HCT116 (cell line): ENCODE data around the gene PEG3. TPM values are rescaled to one million over a fixed set of nuclear protein-coding genes. Genes with fewer than 3 reads are reported as not detected.
"Not testable (repeated sequence)": the region's sequence is repeated elsewhere in the genome, so short reads cannot be mapped to it uniquely, and the experiment has no call there.

Experiments used
- ATAC-seq: fragments of 200-7000 bp; cut with Tn5 transposase; 2 replicates; pipeline ENCODE4 v1.9.1; 2020; ENCODE audit warnings: mild to moderate bottlenecking, moderate library complexity
- BruUV-seq: library from RNA; stranded (reverse); fragments of 400-500 nt; replicated peaks from 2 replicates; lab custom pipeline; 2021; lab: Mats Ljungman, UMichigan
- CTCF ChIA-PET: fragments of 300-600 bp; sonication (Branson Sonifier 250); formaldehyde crosslinking; loops from one replicate; lab custom pipeline; 2021; ENCODE audit warnings: antibody characterized with exemption; lab: Charles Lee
- POLR2A ChIA-PET: fragments of 300-600, 350-600 bp; sonication (Branson Sonifier 250); formaldehyde crosslinking; loops from one replicate; lab custom pipeline; 2021; ENCODE audit warnings: antibody characterized with exemption; lab: Charles Lee
- RAD21 ChIA-PET, 2 experiments: fragments of 300-600 bp; sonication (Branson Sonifier 250); formaldehyde crosslinking; loops; one replicate each; lab custom pipeline; 2023; ENCODE audit warnings: low total read pairs in 2 of 2; ENCODE audit not compliant: uncharacterized antibody in 2 of 2, unreplicated experiment in 2 of 2, low non-redundant PET in 1 of 2; lab: Charles Lee
- DNase-seq: peaks from one replicate; pipeline ENCODE4 v3.0.0-alpha.2; 2010; ENCODE audit warnings: low read depth, low spot score
- H2AFZ ChIP-seq: fragments of 200-600 bp; shearing (Covaris generic), sonication (generic); 2 replicates; pipeline ENCODE4 v1.6.1; 2017; ENCODE audit warnings: low read depth, mixed run types, mixed read lengths, antibody characterized with exemption, low read length; ENCODE audit not compliant: poor library complexity, severe bottlenecking
- H3K27ac ChIP-seq: 2 replicates; pipeline ENCODE4 v1.5.1; 2012; ENCODE audit warnings: low read depth, low read length
- H3K27me3 ChIP-seq: fragments of 200-600 bp; sonication (generic); 2 replicates; pipeline ENCODE4 v1.6.1; 2016; ENCODE audit warnings: mixed run types, low read length, mixed read lengths; ENCODE audit not compliant: insufficient read depth
- H3K36me3 ChIP-seq, 2 experiments: fragments of 200-500 bp in 1 of 2; fragments of 200-600 bp in 1 of 2; sonication (Bioruptor generic) in 1 of 2; sonication (generic) in 1 of 2; 2 replicates each; pipeline versions ENCODE4 v1.5.1 to v1.6.1; 2014 to 2016; ENCODE audit warnings: low read length in 2 of 2, inconsistent platforms in 1 of 2, mixed read lengths in 1 of 2, mixed run types in 1 of 2; ENCODE audit not compliant: insufficient read depth in 2 of 2, control insufficient read depth in 1 of 2
- H3K4me1 ChIP-seq, 2 experiments: fragments of 200-600 bp in 1 of 2; sonication (generic) in 1 of 2; 2 replicates each; pipeline versions ENCODE4 v1.5.1 to v1.6.1; 2012 to 2017; ENCODE audit warnings: low read length in 2 of 2, inconsistent platforms in 1 of 2, mild to moderate bottlenecking in 1 of 2, mixed read lengths in 1 of 2, mixed run types in 1 of 2, moderate library complexity in 1 of 2; ENCODE audit not compliant: insufficient read depth in 2 of 2, control insufficient read depth in 1 of 2
- H3K4me2 ChIP-seq: fragments of 200-600 bp; sonication (generic); 2 replicates; pipeline ENCODE4 v1.6.1; 2017; ENCODE audit warnings: mixed run types, low read length, mixed read lengths
- H3K4me3 ChIP-seq, 2 experiments: fragments of 200-600 bp in 1 of 2; sonication (generic) in 1 of 2; replicated peaks in 1 of 2; 2 replicates each; pipeline ENCODE4 v1.5.1; 2011 to 2016; ENCODE audit warnings: low read length in 2 of 2, control low read depth in 1 of 2, low read depth in 1 of 2, mild to moderate bottlenecking in 1 of 2, mixed read lengths in 1 of 2, mixed run types in 1 of 2
- H3K79me2 ChIP-seq: fragments of 200-600 bp; sonication (generic); 2 replicates; pipeline ENCODE4 v1.6.1; 2017; ENCODE audit warnings: mild to moderate bottlenecking, mixed run types, low read length, moderate library complexity, mixed read lengths; ENCODE audit not compliant: insufficient read depth
- H3K9ac ChIP-seq: fragments of 200-600 bp; sonication (generic); 2 replicates; pipeline ENCODE4 v1.6.1; 2016; ENCODE audit warnings: low read length, mixed read lengths
- H3K9me2 ChIP-seq: fragments of 200-600 bp; sonication (generic), shearing (Covaris generic); 2 replicates; pipeline ENCODE4 v1.6.1; 2017; ENCODE audit warnings: mixed run types, mild to moderate bottlenecking, moderate library complexity; ENCODE audit not compliant: insufficient read depth
- H3K9me3 ChIP-seq, 2 experiments: fragments of 200-500 bp in 1 of 2; fragments of 200-600 bp in 1 of 2; sonication (Bioruptor generic) in 1 of 2; sonication (generic) in 1 of 2; 2 replicates each; pipeline ENCODE4 v1.6.1; 2014 to 2017; ENCODE audit warnings: low read length in 2 of 2, mixed read lengths in 2 of 2, inconsistent platforms in 1 of 2, low read depth in 1 of 2, mild to moderate bottlenecking in 1 of 2, mixed run types in 1 of 2, moderate library complexity in 1 of 2; ENCODE audit not compliant: control insufficient read depth in 1 of 2, insufficient read depth in 1 of 2
- H4K20me1 ChIP-seq: fragments of 200-600 bp; sonication (generic), shearing (Covaris generic); 2 replicates; pipeline ENCODE4 v1.6.1; 2017; ENCODE audit warnings: mixed run types, mild to moderate bottlenecking, moderate library complexity; ENCODE audit not compliant: insufficient read depth
- CEBPB ChIP-seq: IDR thresholded peaks from 2 replicates; pipeline ENCODE4 v1.6.1; 2012; ENCODE audit warnings: low read depth
- ELF1 ChIP-seq: IDR thresholded peaks from 2 replicates; pipeline ENCODE4 v1.6.1; 2012; ENCODE audit warnings: low read depth, borderline replicate concordance
- EZH2phosphoT487 ChIP-seq: fragments of 200-600 bp; IDR thresholded peaks from 2 replicates; pipeline ENCODE4 v1.6.1; 2018; ENCODE audit warnings: antibody characterized with exemption, borderline replicate concordance
- FOSL1 ChIP-seq: IDR thresholded peaks from 2 replicates; pipeline ENCODE4 v1.6.1; 2012; ENCODE audit warnings: low read depth
- POLR2A ChIP-seq: IDR thresholded peaks from 2 replicates; pipeline ENCODE4 v1.7.0; 2011; ENCODE audit warnings: borderline replicate concordance; ENCODE audit not compliant: insufficient read depth, insufficient read length; ENCODE audit errors: extremely low read depth
- SIN3A ChIP-seq: IDR thresholded peaks from 2 replicates; pipeline ENCODE4 v1.6.1; 2012; ENCODE audit warnings: low read depth
- ZNF274 ChIP-seq: fragments of 200-500 bp; sonication (Bioruptor generic); IDR thresholded peaks from 2 replicates; pipeline ENCODE4 v1.6.1; 2014; ENCODE audit warnings: mild to moderate bottlenecking, low read depth, low read length, inconsistent platforms
- intact Hi-C: fragments of 100-400 bp; cut with micrococcal nuclease; formaldehyde crosslinking; loops from 2 replicates; pipeline ENCODE4 v1.10.0; 2022
- total RNA-seq: library from RNA; stranded (reverse); gene quantifications from one replicate; pipeline ENCODE4 v1.2.1, GENCODE V29; 2021; ENCODE audit not compliant: unreplicated experiment
- TF ChIP-seq, protein P1 (sequence below): IDR thresholded peaks from 2 replicates; pipeline ENCODE4 v1.6.1; 2012; ENCODE audit warnings: low read depth

The PEG3 gene
- total RNA-seq, 1 experiment from 2014 or later = 0.34 TPM

DNA sequence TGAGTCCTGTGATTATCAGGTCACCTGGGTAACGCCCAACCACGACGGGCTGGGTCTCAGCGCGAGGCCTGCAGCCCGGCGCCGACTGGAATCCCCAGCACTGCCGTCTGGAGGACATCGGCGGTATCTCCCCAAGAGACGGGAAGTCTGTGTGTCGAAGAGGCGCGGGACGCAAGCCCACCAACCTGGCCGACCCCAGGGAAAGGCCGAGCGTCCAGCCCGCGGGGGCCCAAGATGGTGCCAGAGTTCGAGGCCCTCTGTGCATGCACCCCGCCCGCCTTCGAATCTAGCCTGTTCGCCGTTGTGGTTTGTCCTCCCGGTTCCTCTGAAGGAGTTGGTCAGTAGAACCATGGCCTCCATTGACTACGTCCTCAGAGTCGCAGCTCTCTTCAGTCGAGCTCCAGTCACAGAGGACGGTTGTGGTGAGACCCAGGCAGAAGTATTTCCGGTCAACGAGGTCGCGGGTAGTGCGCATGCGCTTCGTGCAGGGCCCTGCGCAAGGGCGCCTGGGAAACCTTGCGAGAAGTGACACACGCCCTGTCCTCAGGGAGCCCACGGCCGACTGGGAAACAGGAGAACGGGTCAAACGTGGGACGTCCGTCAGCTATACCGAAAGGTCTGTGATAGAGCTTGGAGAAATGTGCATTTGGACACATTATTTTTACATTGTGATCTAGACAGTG, 24.1 kb upstream of the PEG3 start:
- Histone ChIP-seq H3K4me2 (no peak overlapping the region), H3K9ac (no peak overlapping the region), H2AFZ (no peak overlapping the region), H3K27me3 (no peaks in the 10 kb centered on the region), H3K4me1 (no peaks in the 10 kb centered on the region), H3K9me3 (peaks cover 4 to 48% of the 10 kb centered on the region in 2 experiments; a peak in 2 of 4 replicates), H4K20me1 (no peaks in the 10 kb centered on the region), H3K4me3 (no peak overlapping the region), H3K9me2 (no peaks in the 10 kb centered on the region), H3K36me3 (no peaks in the 10 kb centered on the region), H3K79me2 (no peaks in the 10 kb centered on the region), H3K27ac (no peak overlapping the region)
- TF ChIP-seq ZNF274 = no peak
- BruUV-seq = no TSS peak
- ChIA-PET CTCF (no interaction called here), RAD21 (no interaction called here), POLR2A (no interaction called here)
- no peak for ATAC-seq
- DNase-seq = no peak
- intact Hi-C loops = no loop called here

DNA sequence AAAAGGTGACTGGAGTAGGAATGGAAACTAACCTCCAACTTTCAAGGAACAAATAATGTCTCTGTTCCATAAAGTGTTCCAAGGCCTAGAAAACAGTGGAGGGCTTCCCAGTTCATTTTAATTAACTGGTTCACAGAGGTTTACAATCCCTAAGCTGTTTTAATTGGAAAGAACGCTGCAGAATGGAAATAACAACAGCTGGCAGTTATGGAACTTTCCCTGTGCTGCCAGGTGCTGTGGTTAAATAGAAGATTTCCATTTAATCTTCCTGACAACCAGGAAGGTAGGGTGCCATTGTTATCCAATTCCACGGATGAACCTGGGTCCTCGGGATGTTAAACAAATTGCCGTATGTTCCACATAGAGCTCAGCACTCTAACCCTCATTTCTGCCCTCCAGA, 22.2 kb upstream of the PEG3 start:
- no peak for DNase-seq
- Histone ChIP-seq H3K9me3 (peaks cover 6 to 45% of the 10 kb centered on the region in 2 experiments; a peak in 2 of 4 replicates), H3K36me3 (no peaks in the 10 kb centered on the region), H3K9me2 (no peaks in the 10 kb centered on the region), H3K4me3 (no peak overlapping the region), H3K27me3 (no peaks in the 10 kb centered on the region), H3K79me2 (no peaks in the 10 kb centered on the region), H3K4me1 (no peaks in the 10 kb centered on the region), H3K4me2 (no peak overlapping the region), H2AFZ (no peak overlapping the region), H4K20me1 (no peaks in the 10 kb centered on the region), H3K9ac (no peak overlapping the region), H3K27ac (no peak overlapping the region)
- ChIA-PET POLR2A (no interaction called here), CTCF (no interaction called here), RAD21 (no interaction called here)
- no TSS peak for BruUV-seq
- no peak for ATAC-seq
- intact Hi-C loops = no loop called here
- TF ChIP-seq SIN3A (no peak), FOSL1 (no peak), POLR2A (no peak), EZH2phosphoT487 (no peak), ELF1 (no peak), CEBPB (no peak)
- TF ChIP-seq, protein P1, sequence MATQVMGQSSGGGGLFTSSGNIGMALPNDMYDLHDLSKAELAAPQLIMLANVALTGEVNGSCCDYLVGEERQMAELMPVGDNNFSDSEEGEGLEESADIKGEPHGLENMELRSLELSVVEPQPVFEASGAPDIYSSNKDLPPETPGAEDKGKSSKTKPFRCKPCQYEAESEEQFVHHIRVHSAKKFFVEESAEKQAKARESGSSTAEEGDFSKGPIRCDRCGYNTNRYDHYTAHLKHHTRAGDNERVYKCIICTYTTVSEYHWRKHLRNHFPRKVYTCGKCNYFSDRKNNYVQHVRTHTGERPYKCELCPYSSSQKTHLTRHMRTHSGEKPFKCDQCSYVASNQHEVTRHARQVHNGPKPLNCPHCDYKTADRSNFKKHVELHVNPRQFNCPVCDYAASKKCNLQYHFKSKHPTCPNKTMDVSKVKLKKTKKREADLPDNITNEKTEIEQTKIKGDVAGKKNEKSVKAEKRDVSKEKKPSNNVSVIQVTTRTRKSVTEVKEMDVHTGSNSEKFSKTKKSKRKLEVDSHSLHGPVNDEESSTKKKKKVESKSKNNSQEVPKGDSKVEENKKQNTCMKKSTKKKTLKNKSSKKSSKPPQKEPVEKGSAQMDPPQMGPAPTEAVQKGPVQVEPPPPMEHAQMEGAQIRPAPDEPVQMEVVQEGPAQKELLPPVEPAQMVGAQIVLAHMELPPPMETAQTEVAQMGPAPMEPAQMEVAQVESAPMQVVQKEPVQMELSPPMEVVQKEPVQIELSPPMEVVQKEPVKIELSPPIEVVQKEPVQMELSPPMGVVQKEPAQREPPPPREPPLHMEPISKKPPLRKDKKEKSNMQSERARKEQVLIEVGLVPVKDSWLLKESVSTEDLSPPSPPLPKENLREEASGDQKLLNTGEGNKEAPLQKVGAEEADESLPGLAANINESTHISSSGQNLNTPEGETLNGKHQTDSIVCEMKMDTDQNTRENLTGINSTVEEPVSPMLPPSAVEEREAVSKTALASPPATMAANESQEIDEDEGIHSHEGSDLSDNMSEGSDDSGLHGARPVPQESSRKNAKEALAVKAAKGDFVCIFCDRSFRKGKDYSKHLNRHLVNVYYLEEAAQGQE = no peak
- TF ChIP-seq, all 23 proteins: peak for 0

DNA sequence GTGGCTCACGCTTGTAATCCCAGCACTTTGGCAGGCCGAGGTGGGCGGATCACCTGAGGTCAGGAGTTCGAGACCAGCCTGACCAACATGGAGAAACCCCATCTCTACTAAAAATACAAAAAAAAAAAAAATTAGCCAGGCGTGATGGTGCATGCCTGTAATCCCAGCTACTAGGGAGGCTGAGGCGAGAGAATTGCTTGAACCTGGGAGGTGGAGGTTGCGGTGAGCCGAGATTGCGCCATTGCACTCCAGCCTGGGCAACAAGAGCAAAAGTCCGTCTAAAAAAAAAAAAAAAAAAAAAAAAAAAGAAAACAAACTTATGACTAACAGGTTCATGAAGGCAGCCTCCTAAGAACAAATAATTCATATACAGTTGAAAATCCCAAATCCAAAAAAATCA, 19.9 kb upstream of the PEG3 start:
- ATAC-seq, H3K9me2 ChIP-seq, BruUV-seq, DNase-seq, H3K4me2 ChIP-seq, H3K79me2 ChIP-seq, H3K27ac ChIP-seq, H4K20me1 ChIP-seq, H3K4me1 ChIP-seq, POLR2A ChIA-PET, H2AFZ ChIP-seq, H3K36me3 ChIP-seq, CTCF ChIA-PET, intact Hi-C loops, H3K9ac ChIP-seq, H3K4me3 ChIP-seq, RAD21 ChIA-PET, H3K27me3 ChIP-seq: not testable (repeated sequence)
- peaks cover 9 to 40% of the 10 kb centered on the region in 2 experiments; a peak in 2 of 4 replicates for H3K9me3 ChIP-seq
